GM12872 (cell line): ENCODE data around the gene FAM168A.

Experiments
- TF ChIP-seq, protein P1 (sequence below): IDR thresholded peaks from 3 replicates; pipeline ENCODE4 v1.5.1; 2011; ENCODE audit warnings: low read depth, mild to moderate bottlenecking, low read length, moderate library complexity; ENCODE audit not compliant: insufficient read depth

The FAM168A gene

DNA sequence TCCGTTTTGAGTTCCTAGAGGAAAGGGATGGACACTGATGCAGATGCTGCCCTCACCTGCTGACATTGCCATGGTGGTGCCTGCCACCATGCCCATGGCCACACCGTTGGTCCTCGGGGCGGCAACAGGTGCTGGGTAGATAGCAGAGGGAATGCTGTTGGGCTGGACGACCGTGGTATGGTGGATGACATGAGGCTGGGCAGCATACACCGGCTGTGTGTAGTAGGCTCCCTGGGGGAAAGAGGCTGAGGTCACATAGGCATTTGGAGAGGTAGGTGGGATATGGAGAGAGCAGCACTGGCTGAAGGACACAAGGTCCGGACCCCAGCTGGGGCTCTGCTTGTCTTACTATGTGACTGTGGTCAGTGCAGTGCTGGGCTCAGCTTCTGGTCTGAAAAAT, 188.5 kb downstream of the FAM168A start:
- TF ChIP-seq, protein P1, sequence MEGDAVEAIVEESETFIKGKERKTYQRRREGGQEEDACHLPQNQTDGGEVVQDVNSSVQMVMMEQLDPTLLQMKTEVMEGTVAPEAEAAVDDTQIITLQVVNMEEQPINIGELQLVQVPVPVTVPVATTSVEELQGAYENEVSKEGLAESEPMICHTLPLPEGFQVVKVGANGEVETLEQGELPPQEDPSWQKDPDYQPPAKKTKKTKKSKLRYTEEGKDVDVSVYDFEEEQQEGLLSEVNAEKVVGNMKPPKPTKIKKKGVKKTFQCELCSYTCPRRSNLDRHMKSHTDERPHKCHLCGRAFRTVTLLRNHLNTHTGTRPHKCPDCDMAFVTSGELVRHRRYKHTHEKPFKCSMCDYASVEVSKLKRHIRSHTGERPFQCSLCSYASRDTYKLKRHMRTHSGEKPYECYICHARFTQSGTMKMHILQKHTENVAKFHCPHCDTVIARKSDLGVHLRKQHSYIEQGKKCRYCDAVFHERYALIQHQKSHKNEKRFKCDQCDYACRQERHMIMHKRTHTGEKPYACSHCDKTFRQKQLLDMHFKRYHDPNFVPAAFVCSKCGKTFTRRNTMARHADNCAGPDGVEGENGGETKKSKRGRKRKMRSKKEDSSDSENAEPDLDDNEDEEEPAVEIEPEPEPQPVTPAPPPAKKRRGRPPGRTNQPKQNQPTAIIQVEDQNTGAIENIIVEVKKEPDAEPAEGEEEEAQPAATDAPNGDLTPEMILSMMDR = no peak

DNA sequence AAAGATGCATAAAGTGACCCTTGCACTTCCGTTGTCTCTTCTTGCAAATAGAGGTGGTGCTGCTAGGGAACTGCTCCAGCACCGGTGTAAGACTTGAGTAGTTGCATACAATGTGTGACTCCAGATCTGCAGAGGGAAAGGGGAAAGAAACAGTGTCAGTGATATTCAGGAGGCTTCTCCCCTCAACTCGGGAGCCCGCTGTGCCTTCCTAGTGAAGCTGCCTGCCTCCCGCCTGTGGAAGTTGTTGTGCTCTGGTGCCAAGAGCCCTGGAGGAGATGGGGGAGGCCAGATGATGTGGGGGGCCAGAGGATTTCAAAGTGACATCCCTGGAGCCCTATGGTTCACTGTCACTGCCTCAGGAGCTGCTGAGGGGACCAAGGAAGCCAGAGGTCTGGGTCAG, 191.3 kb downstream of the FAM168A start:
- TF ChIP-seq, protein P1 = no peak

DNA sequence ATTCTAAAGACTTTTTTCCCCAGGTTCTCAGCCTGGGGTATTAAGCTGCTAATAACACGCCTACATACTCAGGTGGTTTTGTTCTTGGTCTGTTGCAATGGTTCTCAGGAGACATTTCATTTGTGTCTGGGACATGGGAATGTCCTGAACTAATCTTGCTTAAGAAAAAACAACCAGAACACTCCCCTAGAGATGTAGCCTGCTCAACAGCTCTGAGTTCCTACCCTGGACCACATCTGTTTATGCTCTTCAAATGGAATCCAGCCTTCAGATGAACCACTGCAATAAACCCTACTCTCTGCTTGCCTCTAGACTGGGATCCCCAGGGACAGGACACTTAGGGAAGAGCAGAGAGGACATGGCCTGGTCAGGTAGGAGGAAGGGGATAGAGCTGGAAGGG, 191.8 kb downstream of the FAM168A start:
- TF ChIP-seq, protein P1 = no peak

DNA sequence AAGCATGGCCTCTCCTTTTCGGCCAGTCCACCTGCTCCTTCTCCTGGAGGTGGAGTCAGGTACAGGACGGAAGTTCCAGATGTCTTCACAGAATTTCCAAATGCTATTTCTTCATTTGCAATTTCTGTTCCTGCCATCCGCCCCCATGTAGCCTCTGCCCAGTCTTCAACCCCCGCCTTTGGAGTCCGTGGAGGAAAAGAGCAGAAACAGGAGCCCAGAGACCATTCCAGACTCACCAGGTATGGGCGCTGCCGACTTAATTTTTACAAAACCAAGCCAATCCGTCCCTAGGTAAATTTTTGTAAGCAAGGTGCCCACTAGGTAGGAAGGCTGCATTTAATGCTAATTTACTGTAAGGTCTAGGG, 192.8 kb downstream of the FAM168A start:
- TF ChIP-seq, protein P1 = no peak

DNA sequence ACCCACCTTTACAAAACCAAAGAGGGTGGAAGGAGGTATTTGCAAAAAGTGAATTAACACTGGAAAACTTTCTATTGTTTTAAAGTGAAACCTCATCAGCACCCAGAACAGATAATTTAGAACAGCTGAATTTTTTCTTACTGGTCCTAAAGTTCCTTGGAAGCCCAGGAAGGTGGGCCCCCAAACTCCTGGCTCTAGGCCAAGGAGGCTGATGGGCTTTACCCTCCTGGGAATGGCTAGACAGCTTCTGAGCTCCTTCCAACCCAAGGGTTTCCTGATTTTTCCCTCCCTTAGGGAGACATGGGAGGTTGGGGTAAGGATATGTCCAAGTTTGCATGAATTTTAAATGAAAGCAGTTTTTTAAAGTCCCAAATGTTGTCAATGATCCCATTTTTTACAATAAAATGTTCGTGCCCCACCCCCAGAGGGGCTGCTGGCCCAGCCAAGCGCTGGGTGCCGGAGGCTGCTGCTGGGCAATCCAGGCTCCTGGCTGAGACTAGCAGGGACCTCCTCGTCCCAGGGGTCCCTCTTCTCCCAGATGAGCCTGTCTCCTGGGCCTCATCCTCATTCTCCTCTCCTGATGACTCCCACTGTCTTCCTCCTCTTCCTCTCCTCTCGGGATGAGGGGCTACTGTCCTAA, 193.3 kb downstream of the FAM168A start:
- TF ChIP-seq, protein P1 = no peak

DNA sequence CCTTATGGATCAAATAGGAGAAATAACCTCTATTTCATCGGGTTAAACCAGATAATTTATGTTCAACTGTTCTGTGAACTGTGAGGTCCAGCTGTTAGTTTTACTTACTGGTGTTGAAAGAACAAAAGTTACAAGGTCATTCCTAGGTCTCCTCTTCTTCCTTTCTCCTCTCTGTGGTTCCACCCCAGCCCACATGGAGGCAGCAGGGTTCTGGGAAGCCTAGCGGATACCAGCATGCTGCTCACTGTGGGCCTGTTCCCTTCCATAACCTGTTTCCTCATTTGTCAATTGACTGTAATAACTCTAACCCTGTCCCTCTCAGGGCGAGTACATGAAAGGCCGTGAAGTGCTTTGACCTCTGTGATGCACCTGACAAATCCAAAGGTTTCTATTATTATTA, 193.9 kb downstream of the FAM168A start:
- TF ChIP-seq, protein P1 = 0 out of 3 replicates have a peak, but pooled peaks have one; percentile 26

DNA sequence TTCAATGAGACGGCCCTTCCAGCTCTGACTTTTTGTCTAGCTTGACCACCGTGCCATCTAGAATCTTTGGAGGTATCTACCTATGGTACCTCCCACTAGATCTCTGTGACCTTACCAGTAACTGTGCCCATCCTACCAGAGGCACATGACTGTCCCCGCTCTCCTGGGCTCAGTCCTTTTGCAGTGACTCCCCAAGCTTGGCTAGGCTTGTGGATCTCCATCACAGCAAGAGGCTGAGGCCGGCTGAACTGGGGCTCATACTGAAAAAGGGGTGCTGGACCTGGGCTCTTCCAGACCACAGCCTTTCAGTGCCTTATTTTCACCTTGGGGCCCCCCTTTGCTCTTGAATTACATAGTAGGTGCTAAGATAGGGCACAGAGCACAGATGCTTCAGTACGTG, 194.4 kb downstream of the FAM168A start:
- TF ChIP-seq, protein P1 = no peak
